Pancreas (tissue), 10 donors: ENCODE results near the gene ETV3L. TPM values are rescaled to one million over a fixed set of nuclear protein-coding genes. Genes with fewer than 3 reads are reported as not detected.
"Not testable (repeated sequence)": the region's sequence is repeated elsewhere in the genome, so short reads cannot be mapped to it uniquely, and the experiment has no call there.

ENCODE experiments used
- ATAC-seq, 4 donors: fragments of 200-7000 bp; cut with Tn5 transposase; one replicate each; pipeline versions ENCODE4 v1.8.0 to v1.9.1; 2020; ENCODE audit warnings: mild to moderate bottlenecking in 4 of 4, moderate library complexity in 4 of 4
- DNase-seq, 6 donors: peaks; one replicate each; pipeline ENCODE4 v3.0.0-alpha.2; 2020
- FAIRE-seq: peaks from 2 replicates; lab custom pipeline; 2012; peaks lifted over from hg19 to GRCh38; lab: Jason Lieb, UNC
- H3K27ac ChIP-seq, 4 donors: fragments of 200-600 bp; sonication (generic); 1 replicate in 3 of 4; 2 replicates in 1 of 4; pipeline versions ENCODE4 v1.5.0 to v1.8.0; 2020
- H3K27me3 ChIP-seq, 4 donors: fragments of 200-600 bp; one replicate each; pipeline ENCODE4 v1.8.0; 2021
- H3K36me3 ChIP-seq, 3 donors: fragments of 200-600 bp; sonication (generic) in 1 of 3; one replicate each; pipeline versions ENCODE4 v1.5.0 to v1.8.0; 2020 to 2021
- H3K4me1 ChIP-seq, 3 donors: fragments of 200-600 bp; one replicate each; pipeline ENCODE4 v1.8.0; 2021
- H3K4me3 ChIP-seq, 4 donors: fragments of 200-600 bp; sonication (generic) in 2 of 4; one replicate each; pipeline versions ENCODE4 v1.5.0 to v1.8.0; 2020 to 2021
- H3K9me3 ChIP-seq, 4 donors: fragments of 200-600 bp; one replicate each; pipeline ENCODE4 v1.8.0; 2021
- WGBS, 2 donors: extraction: QIAGEN DNeasy Blood & Tissue Kit; methylation state at CpG; one replicate each; pipeline ENCODE4 v1.1.7; 2013; 5-methylcytosine and 5-hydroxymethylcytosine counted together
- intact Hi-C, 3 donors: fragments of 100-400 bp; cut with DNase I; formaldehyde crosslinking; loops; one replicate each; pipeline versions ENCODE4 v1.11.1 to v1.14.2; 2022
- polyA plus RNA-seq, 2 donors: library from polyadenylated mRNA; stranded (reverse); fragments of 200-250 nt; gene quantifications; one replicate each; pipeline ENCODE4 v1.2.3, GENCODE V29; 2013
- total RNA-seq, 6 donors: library from RNA; stranded (reverse); fragmentation: NEBNext Ultra II Directional in 4 of 6; extraction: Animal tissue kit (Norgen Biotek cat#: 25700) in 4 of 6; gene quantifications; one replicate each; pipeline versions ENCODE4 v1.2.1 to v1.2.4, GENCODE V29; 2021 to 2023
- TF ChIP-seq, protein P1 (sequence below), 4 donors: fragments of 200-600 bp; sonication (generic) in 3 of 4; IDR thresholded peaks; one replicate each; pipeline versions ENCODE4 v1.5.0 to v1.8.0; 2021; ENCODE audit warnings: antibody characterized with exemption in 4 of 4
- donor health status: healthy with polysubstance abuse.
- donor health status: DM: no; HTN: no; CAD: no; lungs with moderate emphysema.
- donor health status: DM: no; HTN: no; CAD: no.
- donor health status: control.
- donor health status: control.
- donor health status: Bipolar disorder and iron deficiency.
- donor health status: DM: yes; HTN: yes; CAD: no.
- donor health status: DM: no; HTN: no; CAD: no.
- donor health status: DM: no; HTN: no; CAD: no.
- donor health status: DM: yes; HTN: yes; CAD: no.

ETV3L gene
- total and polyA plus RNA-seq, 8 donors, result 0.14 TPM; not detected in 7

DNA sequence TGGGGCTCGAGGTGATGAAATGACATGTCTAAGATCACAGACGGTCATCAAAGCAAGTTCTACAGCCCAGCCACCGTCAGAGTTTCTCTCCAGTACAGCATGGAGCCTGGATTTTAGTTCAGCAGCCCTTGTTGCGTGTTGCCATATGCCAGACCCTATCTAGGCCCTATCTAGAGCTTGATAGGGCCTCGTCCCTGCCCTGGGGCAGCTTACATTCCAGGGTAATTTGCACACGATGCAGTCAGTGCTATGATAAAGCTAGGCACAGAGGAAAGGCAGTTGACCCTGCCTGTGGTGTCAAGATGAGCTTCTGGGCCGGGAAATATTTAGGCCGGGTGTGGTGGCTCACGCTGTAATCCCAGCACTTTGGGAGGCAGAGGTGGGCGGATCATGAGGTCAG lies 18.9 kb downstream of the ETV3L start:
- FAIRE-seq (no peak), ATAC-seq (no peak), DNase-seq (no peak)
- H3K27ac ChIP-seq, result no peak overlapping the region
- no peaks in the 10 kb centered on the region for H3K36me3 ChIP-seq
- intact Hi-C loops, result loop anchor here in 1 of 3 donors (5.0 kb wide), 1 partner anchor 77 kb away; no protein-coding TSS in a partner anchor
- WGBS, 2 donors, result 81 to 88% methylated on average over 10 of the region's 10 CpGs
- H3K27me3 ChIP-seq, result no peaks in the 10 kb centered on the region
- H3K4me1 ChIP-seq, result no peaks in the 10 kb centered on the region
- TF ChIP-seq, protein P1, sequence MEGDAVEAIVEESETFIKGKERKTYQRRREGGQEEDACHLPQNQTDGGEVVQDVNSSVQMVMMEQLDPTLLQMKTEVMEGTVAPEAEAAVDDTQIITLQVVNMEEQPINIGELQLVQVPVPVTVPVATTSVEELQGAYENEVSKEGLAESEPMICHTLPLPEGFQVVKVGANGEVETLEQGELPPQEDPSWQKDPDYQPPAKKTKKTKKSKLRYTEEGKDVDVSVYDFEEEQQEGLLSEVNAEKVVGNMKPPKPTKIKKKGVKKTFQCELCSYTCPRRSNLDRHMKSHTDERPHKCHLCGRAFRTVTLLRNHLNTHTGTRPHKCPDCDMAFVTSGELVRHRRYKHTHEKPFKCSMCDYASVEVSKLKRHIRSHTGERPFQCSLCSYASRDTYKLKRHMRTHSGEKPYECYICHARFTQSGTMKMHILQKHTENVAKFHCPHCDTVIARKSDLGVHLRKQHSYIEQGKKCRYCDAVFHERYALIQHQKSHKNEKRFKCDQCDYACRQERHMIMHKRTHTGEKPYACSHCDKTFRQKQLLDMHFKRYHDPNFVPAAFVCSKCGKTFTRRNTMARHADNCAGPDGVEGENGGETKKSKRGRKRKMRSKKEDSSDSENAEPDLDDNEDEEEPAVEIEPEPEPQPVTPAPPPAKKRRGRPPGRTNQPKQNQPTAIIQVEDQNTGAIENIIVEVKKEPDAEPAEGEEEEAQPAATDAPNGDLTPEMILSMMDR (IDR thresholded peaks at IDR 0.05), result no peak
- no peaks in the 10 kb centered on the region for H3K9me3 ChIP-seq
- no peak overlapping the region for H3K4me3 ChIP-seq

DNA sequence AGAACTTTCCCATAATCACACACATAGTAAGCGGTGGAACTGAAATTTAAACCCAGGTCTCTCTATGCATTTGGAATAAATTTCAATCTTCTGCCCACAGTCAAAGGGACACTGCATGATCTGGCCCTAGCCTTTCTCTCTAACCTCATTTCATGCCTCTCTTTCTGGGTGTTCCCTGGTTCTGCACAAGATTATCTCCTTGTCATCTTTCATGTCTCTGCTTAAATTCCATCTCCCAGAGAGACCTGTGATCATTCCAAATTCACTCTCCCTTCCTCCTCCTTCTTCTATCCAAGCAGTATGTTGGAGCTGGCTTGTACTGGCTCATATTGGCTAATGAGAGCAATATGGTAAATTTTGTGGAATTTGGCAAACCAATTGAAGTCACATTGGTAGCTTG lies 22.2 kb downstream of the ETV3L start:
- TF ChIP-seq, protein P1 (IDR thresholded peaks at IDR 0.05), result no peak
- FAIRE-seq (no peak), ATAC-seq (no peak), DNase-seq (no peak)
- H3K27me3 ChIP-seq, result no peaks in the 10 kb centered on the region
- intact Hi-C loops, result loop anchor here in 1 of 3 donors (10.0 kb wide), 1 partner anchor 163 kb away; no protein-coding TSS in a partner anchor
- no peak overlapping the region for H3K4me3 ChIP-seq
- WGBS, 2 donors, result 94 to 100% methylated on average over 1 of the region's 1 CpG
- no peaks in the 10 kb centered on the region for H3K9me3 ChIP-seq
- no peaks in the 10 kb centered on the region for H3K36me3 ChIP-seq
- H3K4me1 ChIP-seq, result peaks cover 0 to 3% (median 0%) of the 10 kb centered on the region in 3 donors
- H3K27ac ChIP-seq, result no peak overlapping the region

DNA sequence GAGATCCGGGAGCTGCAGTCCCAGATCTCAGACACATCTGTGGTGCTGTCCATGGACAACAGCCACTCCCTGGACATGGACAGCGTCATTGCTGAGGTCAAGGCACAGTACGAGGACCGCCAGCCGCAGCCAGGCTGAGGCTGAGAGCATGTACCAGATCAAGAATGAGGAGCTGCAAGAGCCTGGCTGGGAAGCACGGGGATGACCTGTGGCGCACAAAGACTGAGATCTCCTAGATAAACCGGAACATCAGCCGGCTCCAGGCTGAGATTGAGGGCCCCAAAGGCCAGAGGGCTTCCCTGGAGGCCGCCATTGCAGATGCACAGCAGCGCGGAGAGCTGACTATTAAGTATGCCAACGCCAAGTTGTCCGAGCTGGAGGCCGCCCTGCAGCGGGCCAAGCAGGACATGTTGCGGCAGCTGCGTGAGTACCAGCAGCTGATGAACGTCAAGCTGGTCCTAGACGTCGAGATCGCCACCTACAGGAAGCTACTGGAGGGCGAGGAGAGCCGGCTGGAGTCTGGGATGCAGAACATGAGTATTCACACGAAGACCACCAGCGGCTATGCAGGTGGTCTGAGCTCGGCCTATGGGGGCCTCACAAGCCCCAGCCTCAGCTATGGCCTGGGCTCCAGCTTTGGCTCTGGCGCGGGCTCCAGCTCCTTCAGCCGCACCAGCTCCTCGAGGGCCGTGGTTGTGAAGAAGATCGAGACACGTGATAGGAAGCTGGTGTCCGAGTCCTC lies 25.5 kb downstream of the ETV3L start:
- intact Hi-C loops, result loop anchor here in 1 of 3 donors (10.0 kb wide), 1 partner anchor 159 kb away; no protein-coding TSS in a partner anchor
- Histone ChIP-seq H3K36me3 (no peaks in the 10 kb centered on the region), H3K4me1 (peaks cover 0 to 3% (median 0%) of the 10 kb centered on the region in 3 donors), H3K27ac (no peak overlapping the region), H3K27me3 (no peaks in the 10 kb centered on the region), H3K4me3 (no peak overlapping the region), H3K9me3 (no peaks in the 10 kb centered on the region)
- no peak for FAIRE-seq
- ATAC-seq, result peak; percentile 53 to 82 (median 76)
- TF ChIP-seq, protein P1 (IDR thresholded peaks at IDR 0.05), result peak; percentile 43 to 68 (median 56)
- 22% methylated on average over 34 to 35 of the region's 35 CpGs for WGBS, 2 donors
- DNase-seq, result peak; percentile 48 to 86 (median 72)

DNA sequence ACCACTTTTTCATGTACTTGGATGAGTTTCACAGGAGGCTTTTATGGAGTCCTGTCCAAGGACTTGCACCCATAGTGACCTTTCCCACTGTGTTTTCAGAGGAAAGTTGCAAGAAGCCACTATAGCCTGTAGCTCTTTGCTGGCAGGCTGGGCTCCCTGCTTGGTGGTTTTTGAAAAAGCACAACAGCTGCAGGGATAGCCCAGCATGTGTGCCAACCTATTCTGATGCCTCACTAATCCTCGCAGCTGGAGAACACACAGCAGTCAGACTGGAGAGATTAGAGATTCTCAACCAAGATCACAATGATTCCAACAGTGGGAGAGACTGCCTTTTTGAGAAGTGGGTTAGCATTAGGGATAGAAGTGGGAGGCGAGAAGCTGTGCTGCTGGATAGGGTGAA lies 30.0 kb downstream of the ETV3L start:
- intact Hi-C loops, result no loop called here
- no peaks in the 10 kb centered on the region for H3K9me3 ChIP-seq
- TF ChIP-seq, protein P1 (IDR thresholded peaks at IDR 0.05), result no peak
- no peak for ATAC-seq
- H3K4me3 ChIP-seq, result no peak overlapping the region
- no peak for DNase-seq
- FAIRE-seq, result no peak
- no peaks in the 10 kb centered on the region for H3K36me3 ChIP-seq
- no peaks in the 10 kb centered on the region for H3K27me3 ChIP-seq
- H3K4me1 ChIP-seq, result peaks cover 0 to 3% (median 0%) of the 10 kb centered on the region in 3 donors
- WGBS, 2 donors, result 80 to 87% methylated on average over 2 of the region's 2 CpGs
- H3K27ac ChIP-seq, result no peak overlapping the region

DNA sequence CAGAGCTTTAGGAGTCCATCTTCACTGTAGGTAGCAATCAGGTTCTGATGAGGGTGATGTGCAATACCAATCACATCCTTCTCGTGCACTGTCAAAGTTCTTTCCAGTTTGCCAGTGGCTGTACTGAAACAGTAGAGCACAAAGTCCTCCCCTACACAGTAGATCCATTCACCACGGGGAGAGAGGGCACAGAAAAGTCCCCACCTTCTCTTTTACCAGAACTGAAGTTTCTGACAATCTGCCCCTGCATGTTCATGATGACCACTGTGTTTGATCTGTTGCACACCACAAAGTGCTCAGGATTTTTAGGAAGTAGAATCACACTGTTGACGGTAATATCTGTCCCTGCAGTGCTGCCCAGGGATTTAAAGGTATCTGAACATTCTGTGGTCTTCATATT lies 40.4 kb downstream of the ETV3L start:
- DNase-seq, H3K27ac ChIP-seq, ATAC-seq, FAIRE-seq, H3K36me3 ChIP-seq, H3K27me3 ChIP-seq, H3K4me1 ChIP-seq, H3K4me3 ChIP-seq, intact Hi-C loops, H3K9me3 ChIP-seq: not testable (repeated sequence)
- 52 to 54% methylated on average over 3 of the region's 3 CpGs for WGBS, 2 donors
